Calu3 (cell line): ENCODE results near the gene GALK2. TPM values are rescaled to one million over a fixed set of nuclear protein-coding genes. Genes with fewer than 3 reads are reported as not detected.
"Not testable (repeated sequence)": the region's sequence is repeated elsewhere in the genome, so short reads cannot be mapped to it uniquely, and the experiment has no call there.

Experiments used
- BruUV-seq: library from RNA; stranded (reverse); fragments of 400-500 nt; replicated peaks from 2 replicates; lab custom pipeline; 2021; lab: Mats Ljungman, UMichigan
- CTCF ChIA-PET: fragments of 300-600 bp; sonication (Branson Sonifier 250); formaldehyde crosslinking; loops from one replicate; lab custom pipeline; 2022; ENCODE audit warnings: antibody characterized with exemption; lab: Charles Lee
- DNase-seq: peaks from one replicate; pipeline ENCODE4 v3.0.0; 2022
- H3K27ac Mint-ChIP-seq: one replicate; pipeline ENCODE4 v1.8.0; 2022; ENCODE audit warnings: mixed read lengths; ENCODE audit not compliant: unreplicated experiment
- H3K27me3 Mint-ChIP-seq: one replicate; pipeline ENCODE4 v1.8.0; 2022; ENCODE audit warnings: mixed read lengths; ENCODE audit not compliant: unreplicated experiment
- H3K36me3 Mint-ChIP-seq: one replicate; pipeline ENCODE4 v1.8.0; 2022; ENCODE audit warnings: mild to moderate bottlenecking, moderate library complexity, mixed read lengths; ENCODE audit not compliant: insufficient read depth, unreplicated experiment
- H3K4me1 Mint-ChIP-seq: one replicate; pipeline ENCODE4 v1.8.0; 2022; ENCODE audit warnings: mild to moderate bottlenecking, low read depth, mixed read lengths; ENCODE audit not compliant: unreplicated experiment
- H3K4me3 Mint-ChIP-seq: one replicate; pipeline ENCODE4 v1.8.0; 2022; ENCODE audit warnings: mild to moderate bottlenecking, low read depth, moderate library complexity, mixed read lengths; ENCODE audit not compliant: unreplicated experiment
- H3K9me3 Mint-ChIP-seq: one replicate; pipeline ENCODE4 v1.8.0; 2022; ENCODE audit warnings: low read depth, mixed read lengths; ENCODE audit not compliant: unreplicated experiment
- CTCF ChIP-seq: fragments of 200-600 bp; IDR thresholded peaks from one replicate; pipeline ENCODE4 v1.8.0; 2022; ENCODE audit warnings: antibody characterized with exemption; ENCODE audit not compliant: unreplicated experiment
- intact Hi-C: fragments of 100-400 bp; cut with micrococcal nuclease; formaldehyde crosslinking; loops from one replicate; pipeline ENCODE4 v1.10.0; 2022; ENCODE audit not compliant: unreplicated experiment
- total RNA-seq: library from RNA; stranded (reverse); gene quantifications from 2 replicates; pipeline ENCODE4 v1.2.3, GENCODE V29; 2022

GALK2 gene
- total RNA-seq, 1 experiment from 2014 or later: 48.3 TPM

- BruUV-seq: no TSS peak
- H3K27ac Mint-ChIP-seq: no peak overlapping the region
- no peak for TF ChIP-seq CTCF
- no peaks in the 10 kb centered on the region for H3K9me3 Mint-ChIP-seq
- H3K4me1 Mint-ChIP-seq: peaks cover 20% of the 10 kb centered on the region
- DNase-seq: no peak
- CTCF ChIA-PET: no interaction called here
- H3K36me3 Mint-ChIP-seq: no peaks in the 10 kb centered on the region
- no peaks in the 10 kb centered on the region for H3K27me3 Mint-ChIP-seq
- intact Hi-C loops: no loop called here
- no peak overlapping the region for H3K4me3 Mint-ChIP-seq
Measured at GRCh38 chr15:49178497-49178896, 8.4 kb downstream of the GALK2 start.

- intact Hi-C loops: no loop called here
- Mint-ChIP-seq H3K27me3 (no peaks in the 10 kb centered on the region), H3K9me3 (no peaks in the 10 kb centered on the region), H3K4me1 (peaks cover 17% of the 10 kb centered on the region), H3K27ac (no peak overlapping the region), H3K36me3 (no peaks in the 10 kb centered on the region), H3K4me3 (no peak overlapping the region)
- no peak for TF ChIP-seq CTCF
- no TSS peak for BruUV-seq
- CTCF ChIA-PET: interaction anchor here (0.5 to 0.7 kb wide), 3 partner anchors 9 to 872 kb away, joined by 3 to 7 read pairs (median 4); no protein-coding TSS in a partner anchor
- DNase-seq: no peak
Measured at GRCh38 chr15:49179433-49180190, 9.6 kb downstream of the GALK2 start.

- no peaks in the 10 kb centered on the region for H3K27me3 Mint-ChIP-seq
- no TSS peak for BruUV-seq
- H3K27ac Mint-ChIP-seq: no peak overlapping the region
- DNase-seq: no peak
- CTCF ChIA-PET: no interaction called here
- no peaks in the 10 kb centered on the region for H3K9me3 Mint-ChIP-seq
- intact Hi-C loops: no loop called here
- H3K36me3 Mint-ChIP-seq: no peaks in the 10 kb centered on the region
- no peak for TF ChIP-seq CTCF
- H3K4me3 Mint-ChIP-seq: no peak overlapping the region
- H3K4me1 Mint-ChIP-seq: no peaks in the 10 kb centered on the region
Measured at GRCh38 chr15:49182128-49182527, 12.1 kb downstream of the GALK2 start.

GRCh38 chr15:49183741-49184140 lies 13.7 kb downstream of the GALK2 start:
- H3K9me3 Mint-ChIP-seq, H3K27me3 Mint-ChIP-seq, H3K4me1 Mint-ChIP-seq, CTCF ChIA-PET, intact Hi-C loops, H3K36me3 Mint-ChIP-seq, BruUV-seq, H3K4me3 Mint-ChIP-seq, DNase-seq, H3K27ac Mint-ChIP-seq: not testable (repeated sequence)

GRCh38 chr15:49185473-49185872 lies 15.4 kb downstream of the GALK2 start:
- BruUV-seq: no TSS peak
- H3K4me1 Mint-ChIP-seq: no peaks in the 10 kb centered on the region
- DNase-seq: no peak
- H3K4me3 Mint-ChIP-seq: no peak overlapping the region
- TF ChIP-seq CTCF: no peak
- H3K27me3 Mint-ChIP-seq: no peaks in the 10 kb centered on the region
- CTCF ChIA-PET: no interaction called here
- H3K36me3 Mint-ChIP-seq: no peaks in the 10 kb centered on the region
- intact Hi-C loops: no loop called here
- H3K9me3 Mint-ChIP-seq: no peaks in the 10 kb centered on the region
- H3K27ac Mint-ChIP-seq: no peak overlapping the region
